Ramos (cell line): ENCODE data around the gene P3H2.
"Not testable (repeated sequence)": the region's sequence is repeated elsewhere in the genome, so short reads cannot be mapped to it uniquely, and the experiment has no call there.

Experiments
- in situ Hi-C: fragments of 300-500 bp; cut with MboI; formaldehyde crosslinking; loops from one replicate; pipeline ENCODE4 v1.14.3; 2022; ENCODE audit warnings: low sequenced_read_pairs; ENCODE audit not compliant: unreplicated experiment

The P3H2 gene, protein sequence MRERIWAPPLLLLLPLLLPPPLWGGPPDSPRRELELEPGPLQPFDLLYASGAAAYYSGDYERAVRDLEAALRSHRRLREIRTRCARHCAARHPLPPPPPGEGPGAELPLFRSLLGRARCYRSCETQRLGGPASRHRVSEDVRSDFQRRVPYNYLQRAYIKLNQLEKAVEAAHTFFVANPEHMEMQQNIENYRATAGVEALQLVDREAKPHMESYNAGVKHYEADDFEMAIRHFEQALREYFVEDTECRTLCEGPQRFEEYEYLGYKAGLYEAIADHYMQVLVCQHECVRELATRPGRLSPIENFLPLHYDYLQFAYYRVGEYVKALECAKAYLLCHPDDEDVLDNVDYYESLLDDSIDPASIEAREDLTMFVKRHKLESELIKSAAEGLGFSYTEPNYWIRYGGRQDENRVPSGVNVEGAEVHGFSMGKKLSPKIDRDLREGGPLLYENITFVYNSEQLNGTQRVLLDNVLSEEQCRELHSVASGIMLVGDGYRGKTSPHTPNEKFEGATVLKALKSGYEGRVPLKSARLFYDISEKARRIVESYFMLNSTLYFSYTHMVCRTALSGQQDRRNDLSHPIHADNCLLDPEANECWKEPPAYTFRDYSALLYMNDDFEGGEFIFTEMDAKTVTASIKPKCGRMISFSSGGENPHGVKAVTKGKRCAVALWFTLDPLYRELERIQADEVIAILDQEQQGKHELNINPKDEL

GRCh38 chr3:190120269-190121060 is at the start of gene P3H2:
TSS of gene P3H2 (minus strand) at chr3:190120897. CDS start at chr3:190120731, 166 bp downstream.
- in situ Hi-C loops: no loop called here

DNA sequence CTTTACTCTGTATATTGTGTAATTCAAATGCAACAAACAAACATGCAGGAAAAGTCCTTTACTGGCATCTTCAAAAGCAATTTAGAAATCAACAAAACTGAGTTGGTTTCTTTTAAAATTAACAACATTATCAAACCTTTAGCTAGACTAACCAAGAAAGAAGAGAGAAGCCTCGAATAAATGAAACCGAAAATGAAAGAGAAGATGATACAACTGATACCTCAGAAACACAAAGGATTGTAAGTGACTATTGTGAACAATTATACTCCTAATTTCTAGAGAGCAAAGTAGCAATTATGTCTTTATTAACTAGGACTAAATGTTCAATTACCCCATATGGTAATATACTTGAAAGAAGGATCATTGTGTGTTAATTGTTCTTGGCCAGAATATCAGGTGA is 49.2 kb upstream of the P3H2 start:
- in situ Hi-C loops: no loop called here

DNA sequence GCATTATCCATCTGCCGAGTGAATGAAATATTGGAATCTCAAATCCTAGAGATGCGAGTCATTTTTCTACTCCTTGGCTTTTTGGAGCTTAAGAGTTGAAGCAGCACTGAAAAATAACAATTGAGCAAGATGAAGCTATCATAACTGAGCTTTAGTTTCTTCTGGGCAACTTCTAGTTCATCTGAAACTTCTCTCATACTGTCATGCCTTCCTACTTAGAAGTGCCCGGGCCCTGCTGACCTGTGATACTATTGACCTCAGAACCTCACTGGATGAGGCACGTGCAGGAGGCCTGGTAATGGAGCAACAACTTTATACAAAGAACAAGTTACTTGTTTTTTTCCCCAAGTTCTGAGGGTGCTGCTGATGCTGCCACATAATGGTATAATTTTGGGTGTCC is 48.5 kb upstream of the P3H2 start:
- in situ Hi-C loops: no loop called here

DNA sequence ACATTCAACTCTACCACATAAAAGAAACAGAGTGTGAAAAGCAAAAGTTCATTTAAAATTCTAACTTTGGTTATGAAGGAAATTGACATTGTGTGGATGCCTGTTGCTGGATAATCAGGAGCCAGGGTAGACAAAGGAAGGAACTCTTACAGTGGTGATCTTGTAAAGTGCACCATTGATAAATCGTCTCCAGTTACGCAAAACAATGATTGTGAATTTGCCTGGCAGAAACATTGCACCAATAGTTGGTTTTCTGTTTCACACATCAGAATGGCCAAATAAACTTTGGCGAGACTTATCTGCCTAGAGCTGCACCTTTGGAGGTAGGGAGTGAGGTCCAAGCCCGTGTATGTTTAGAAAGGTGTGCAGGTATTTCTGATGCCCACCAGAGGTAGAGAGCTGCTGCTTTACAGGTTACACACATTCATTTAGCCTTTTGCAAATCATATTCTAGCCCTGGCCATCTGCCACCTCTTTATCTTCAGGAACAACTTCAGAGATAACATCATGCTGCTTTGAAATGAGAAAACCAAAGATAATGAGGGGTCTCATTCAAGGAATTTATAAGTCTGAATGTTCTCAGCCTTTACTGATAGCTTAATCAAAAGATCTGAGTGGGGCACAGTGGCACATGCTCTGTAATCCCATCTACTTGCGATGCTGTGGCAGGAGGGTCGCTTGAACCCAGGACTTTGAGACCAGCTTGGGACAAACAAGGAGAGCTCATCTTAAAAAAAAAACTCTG is 47.4 kb upstream of the P3H2 start:
- in situ Hi-C loops: no loop called here

GRCh38 chr3:190166948-190167347 is 46.3 kb upstream of the P3H2 start:
- in situ Hi-C loops: no loop called here

GRCh38 chr3:190165253-190165652 is 44.6 kb upstream of the P3H2 start:
- in situ Hi-C loops: no loop called here

GRCh38 chr3:190162013-190162412 is 41.3 kb upstream of the P3H2 start:
- in situ Hi-C loops: not testable (repeated sequence)

DNA sequence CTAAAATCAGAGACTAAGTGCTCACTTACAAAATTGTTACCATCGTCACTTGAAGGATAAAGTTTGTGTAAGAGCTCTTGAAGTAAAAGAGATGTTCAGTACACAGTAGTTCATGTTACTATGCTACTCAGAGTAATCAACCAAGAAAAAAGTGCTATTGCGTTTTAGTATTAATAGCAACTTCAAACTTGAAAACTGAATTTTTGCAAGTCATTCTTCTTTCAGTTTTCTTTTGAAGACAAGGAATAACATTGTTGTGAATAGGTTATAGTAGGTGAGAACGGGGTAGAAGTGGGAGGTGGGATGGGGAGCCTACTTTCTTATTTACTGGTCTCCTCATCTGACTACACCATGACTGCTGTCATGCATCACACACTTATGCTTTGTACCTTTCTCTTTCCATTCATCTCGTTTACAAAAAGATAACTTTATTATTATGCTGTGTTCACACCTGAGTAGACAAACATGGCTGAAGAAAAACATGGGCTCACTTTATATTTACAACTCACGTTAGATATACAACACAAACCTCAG is 39.3 kb upstream of the P3H2 start:
- in situ Hi-C loops: no loop called here

DNA sequence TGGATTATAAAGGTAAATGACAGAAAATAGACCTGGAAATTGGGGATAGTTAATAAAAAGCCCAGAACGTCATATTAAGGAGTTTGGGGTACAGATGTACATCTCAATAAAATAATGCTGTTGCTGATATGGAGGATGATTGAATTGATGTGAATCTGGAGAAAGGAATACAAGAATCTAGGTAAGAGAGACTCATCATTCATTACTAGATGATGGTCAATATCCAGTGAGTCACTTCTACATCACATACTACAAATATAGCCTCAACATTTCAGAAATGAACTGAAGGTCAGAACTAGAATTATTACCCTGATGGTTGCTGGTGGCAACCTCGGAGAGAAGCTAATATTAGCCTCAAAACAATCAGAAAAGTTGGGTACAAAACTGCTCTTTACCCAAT is 37.6 kb upstream of the P3H2 start:
- in situ Hi-C loops: no loop called here

- in situ Hi-C loops: no loop called here
Observed at GRCh38 chr3:190155752-190156151, 35.1 kb upstream of the P3H2 start.

GRCh38 chr3:190150681-190151080 is 30.0 kb upstream of the P3H2 start:
- in situ Hi-C loops: no loop called here

GRCh38 chr3:190149830-190150619 is 29.3 kb upstream of the P3H2 start:
- in situ Hi-C loops: not testable (repeated sequence)

GRCh38 chr3:190144793-190145192 is 24.1 kb upstream of the P3H2 start:
- in situ Hi-C loops: not testable (repeated sequence)

- in situ Hi-C loops: no loop called here
Observed at GRCh38 chr3:190142041-190142440, 21.3 kb upstream of the P3H2 start.

GRCh38 chr3:190139365-190139764 is 18.7 kb upstream of the P3H2 start:
- in situ Hi-C loops: no loop called here

- in situ Hi-C loops: no loop called here
Observed at GRCh38 chr3:190132371-190132770, 11.7 kb upstream of the P3H2 start.

- in situ Hi-C loops: no loop called here
Observed at GRCh38 chr3:190131329-190131728, 10.6 kb upstream of the P3H2 start.

- in situ Hi-C loops: no loop called here
Observed at GRCh38 chr3:190130696-190131095, 10.0 kb upstream of the P3H2 start.

- in situ Hi-C loops: no loop called here
Observed at GRCh38 chr3:190130037-190130436, 9.3 kb upstream of the P3H2 start.
